H54 (cell line): ENCODE measurements around the gene RASD2.
"Not testable (repeated sequence)": the region's sequence is repeated elsewhere in the genome, so short reads cannot be mapped to it uniquely, and the experiment has no call there.

Experiments used
- DNase-seq: peaks from one replicate; pipeline ENCODE4 v3.0.0; 2011; ENCODE audit warnings: low spot score, mixed read lengths; ENCODE audit not compliant: insufficient read length
- FAIRE-seq: peaks from 3 replicates; lab custom pipeline; 2011; peaks lifted over from hg19 to GRCh38; lab: Jason Lieb, UNC
- POLR2A ChIP-seq: IDR thresholded peaks from 2 replicates; pipeline ENCODE4 v1.6.1; 2011; ENCODE audit warnings: low read depth, mild to moderate bottlenecking, low read length

The RASD2 gene

GRCh38 chr22:35540595-35541253 lies at the start of gene RASD2:
RASD2 (plus strand) TSS chr22:35540831; CDS start chr22:35546810, 5,979 bp downstream.
- no peak for TF ChIP-seq POLR2A
- DNase-seq (peak; percentile 62), FAIRE-seq (no peak)

- not testable (repeated sequence) for FAIRE-seq, DNase-seq
These were observed 49.3 kb upstream of the RASD2 start for GRCh38 chr22:35491061-35491907.

DNA sequence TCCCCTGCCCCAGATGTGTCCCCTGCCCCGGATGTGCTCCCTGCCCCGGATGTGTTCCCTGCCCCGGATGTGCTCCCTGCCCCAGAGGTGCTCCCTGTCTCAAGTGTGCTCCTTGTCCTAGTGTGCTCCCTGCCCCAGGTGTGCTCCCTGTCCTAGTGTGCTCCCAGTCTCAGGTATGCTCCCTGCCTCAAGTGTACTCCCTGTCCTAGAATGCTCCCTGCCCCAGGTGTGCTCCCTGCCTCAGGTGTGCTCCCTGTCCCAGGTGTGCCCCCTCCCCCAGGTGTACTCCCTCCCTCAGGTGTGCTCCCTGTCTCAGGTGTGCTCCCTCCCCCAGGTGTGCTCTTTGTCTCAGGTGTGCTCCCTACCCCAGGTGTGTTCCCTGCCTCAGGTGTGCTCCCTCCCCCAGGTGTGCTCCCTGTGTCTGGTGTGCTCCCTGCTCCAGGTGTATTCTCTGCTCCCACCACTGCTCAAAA lies 48.7 kb upstream of the RASD2 start:
- DNase-seq (no peak), FAIRE-seq (no peak)
- no peak for TF ChIP-seq POLR2A

DNA sequence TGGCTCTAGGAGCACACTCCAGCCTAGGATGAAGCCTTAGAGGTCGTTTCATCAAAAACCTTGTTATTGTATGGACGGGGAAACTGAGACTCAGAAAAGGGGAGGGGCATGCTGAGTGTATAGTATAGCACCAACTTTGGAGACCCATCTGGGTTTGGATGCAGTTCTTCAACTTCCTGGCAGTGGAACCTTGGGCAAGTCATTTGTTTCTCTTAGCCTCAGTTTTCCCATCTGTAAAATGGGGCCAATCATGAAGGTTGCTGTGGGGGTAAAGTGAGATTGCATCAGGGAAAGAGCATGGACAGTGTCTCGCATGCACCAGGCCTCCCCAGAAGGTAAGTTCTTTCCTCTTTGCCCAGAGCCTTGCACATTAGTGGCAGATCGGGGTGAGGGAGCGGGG lies 47.6 kb upstream of the RASD2 start:
- no peak for FAIRE-seq
- TF ChIP-seq POLR2A, result no peak
- no peak for DNase-seq

DNA sequence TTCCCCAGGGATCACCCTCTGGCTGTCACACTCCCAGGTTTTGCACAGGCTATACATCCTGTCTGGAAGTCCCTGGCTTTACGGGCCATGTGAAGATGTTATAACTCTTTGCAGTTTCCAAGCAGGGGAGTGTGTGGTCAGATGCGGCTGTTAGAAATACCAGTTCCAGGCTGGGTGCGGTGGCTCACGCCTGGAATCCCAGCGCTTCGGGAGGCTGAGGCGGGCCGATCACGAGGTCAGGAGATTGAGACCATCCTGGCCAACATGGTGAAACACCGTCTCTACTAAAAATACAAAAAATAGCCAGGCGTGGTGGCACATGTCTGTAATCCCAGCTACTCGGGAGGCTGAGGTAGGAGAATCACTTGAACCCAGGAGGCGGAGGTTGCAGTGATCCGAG lies 44.9 kb upstream of the RASD2 start:
- DNase-seq, FAIRE-seq: not testable (repeated sequence)

DNA sequence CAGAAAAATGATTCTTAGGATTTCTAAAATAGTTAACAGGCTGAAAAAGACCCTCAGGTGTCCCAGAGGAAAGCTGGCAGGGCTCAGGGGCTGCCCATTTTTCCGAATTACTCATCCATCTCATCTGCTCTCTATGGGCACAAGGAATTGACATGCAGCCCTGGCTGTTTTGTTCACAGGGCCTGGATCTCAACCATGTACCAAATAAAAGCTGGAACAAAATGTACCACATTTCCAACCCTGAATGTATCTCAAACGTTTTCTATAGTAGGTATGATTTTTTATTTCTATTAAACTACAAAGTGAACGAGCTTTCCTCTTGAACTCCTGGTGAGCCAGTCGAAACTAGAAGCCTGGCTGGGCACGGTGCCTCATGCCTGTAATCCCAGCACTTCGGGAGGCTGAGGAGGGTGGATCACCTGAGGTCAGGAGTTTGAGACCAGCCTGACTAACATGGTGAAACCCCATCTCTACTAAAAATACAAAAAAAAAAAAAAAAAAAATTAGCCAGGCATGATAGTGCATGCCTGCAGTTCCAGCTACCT lies 43.8 kb upstream of the RASD2 start:
- TF ChIP-seq POLR2A, result no peak
- DNase-seq (no peak), FAIRE-seq (no peak)

DNA sequence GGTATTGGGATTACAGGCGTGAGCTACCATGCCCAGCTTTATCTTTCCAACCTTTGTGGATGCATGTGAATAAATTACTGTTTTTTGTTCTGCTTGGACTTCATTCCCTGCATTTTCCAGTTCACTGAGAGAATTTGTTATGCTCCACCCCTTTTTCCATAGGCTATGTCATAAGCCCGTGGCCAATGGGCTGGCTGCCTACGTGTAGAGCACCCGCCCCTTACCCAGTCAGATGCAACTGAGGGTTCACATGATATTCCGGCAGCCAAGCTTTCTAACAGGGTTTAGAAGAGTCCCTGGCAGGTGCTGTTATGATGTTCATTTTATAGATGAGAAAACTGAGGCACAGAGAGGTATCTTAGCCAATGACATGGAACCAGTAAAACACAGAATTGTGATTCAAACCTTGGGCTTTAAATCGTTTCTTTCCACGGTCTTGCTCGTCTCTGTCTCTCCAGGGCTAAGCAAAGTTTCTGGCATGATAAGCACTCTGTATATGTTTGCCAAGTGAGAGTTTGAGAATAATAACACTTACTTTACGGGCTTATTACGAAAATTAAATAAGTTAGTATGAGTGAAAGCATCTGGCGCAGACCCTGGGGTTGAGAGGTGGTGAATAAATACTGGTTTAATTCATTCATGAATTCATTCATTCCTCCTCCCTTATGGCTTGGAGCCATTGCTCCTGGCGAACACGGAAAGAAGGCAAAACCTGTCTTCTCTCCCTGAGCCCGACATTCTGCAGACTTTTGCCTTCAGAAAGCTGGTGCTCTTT lies 42.4 kb upstream of the RASD2 start:
- FAIRE-seq (no peak), DNase-seq (no peak)
- TF ChIP-seq POLR2A, result no peak

DNA sequence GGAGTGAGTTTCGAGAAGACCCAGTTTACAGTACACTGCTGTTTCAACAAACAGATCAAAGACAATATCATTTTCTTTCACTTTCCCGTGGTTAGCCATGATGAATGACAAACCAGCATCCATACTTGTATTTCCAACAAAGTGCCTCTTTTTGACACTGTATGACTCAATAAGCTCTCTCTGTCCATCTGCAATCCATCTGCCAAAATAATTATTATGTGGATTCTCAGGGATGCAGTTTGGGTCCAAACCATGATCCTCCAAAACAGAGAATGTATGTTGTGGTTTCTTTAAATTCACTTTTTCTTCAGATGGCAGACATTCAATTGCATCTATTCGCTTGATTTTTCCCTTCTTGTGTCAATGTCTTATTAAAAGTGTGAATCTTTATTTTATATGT lies 37.8 kb upstream of the RASD2 start:
- FAIRE-seq (no peak), DNase-seq (no peak)
- no peak for TF ChIP-seq POLR2A

DNA sequence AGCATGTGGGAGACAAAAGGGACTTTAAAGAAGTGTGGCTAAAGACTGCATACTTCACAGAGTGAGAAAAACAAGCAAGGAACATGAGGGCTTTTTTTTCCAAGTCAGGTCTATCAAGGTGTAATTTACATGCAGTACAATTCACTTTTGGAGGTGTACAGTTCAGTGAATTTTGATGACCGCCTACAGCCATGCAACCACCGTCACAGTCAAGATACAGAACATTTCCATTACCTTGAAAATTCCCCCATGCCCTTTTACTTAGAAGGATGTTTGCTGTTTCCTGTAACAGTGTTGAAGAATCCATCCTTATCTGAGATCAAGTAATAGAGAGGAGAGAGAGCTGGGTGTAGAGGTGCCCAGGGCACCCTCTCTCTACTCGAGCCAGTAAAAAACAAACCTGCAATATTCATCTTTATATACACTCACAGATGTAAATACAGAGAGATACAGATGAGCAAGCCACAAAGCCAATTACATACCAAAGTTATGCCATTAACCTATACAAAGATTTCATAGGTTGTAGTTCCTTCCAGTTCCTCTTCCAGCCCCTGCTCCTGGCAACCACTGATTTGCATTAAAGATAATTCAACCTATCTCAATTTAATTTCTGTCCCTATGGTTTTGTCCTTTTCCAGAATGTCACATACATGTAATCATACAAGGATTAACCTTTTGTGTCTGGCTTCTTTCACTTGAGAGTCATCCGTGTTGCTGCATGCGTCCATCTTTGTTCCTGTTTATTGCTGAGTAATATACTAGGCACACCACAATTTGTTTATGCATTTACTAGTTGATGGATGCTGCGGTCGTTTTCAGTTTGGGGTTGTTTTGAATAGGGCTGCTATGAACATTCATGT lies 35.0 kb upstream of the RASD2 start:
- no peak for FAIRE-seq

DNA sequence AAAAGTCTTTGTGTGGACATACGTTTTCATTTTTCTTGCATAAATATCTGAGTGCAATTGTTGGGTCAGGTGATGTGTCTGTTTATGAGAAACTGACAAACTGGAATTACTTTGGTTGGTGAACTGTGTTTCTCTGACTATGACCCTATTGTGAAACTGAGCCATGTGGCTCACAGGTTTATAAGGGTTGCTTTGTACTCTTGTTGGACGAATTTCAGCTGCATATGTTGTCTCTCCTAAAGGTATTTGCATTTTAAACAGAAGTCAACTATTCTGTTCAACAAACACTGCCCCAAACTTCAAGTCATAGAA lies 34.4 kb upstream of the RASD2 start:
- no peak for TF ChIP-seq POLR2A
- FAIRE-seq (no peak), DNase-seq (no peak)

More for the DNA sequence above, 35.0 kb upstream of the RASD2 start:
- no peak for TF ChIP-seq POLR2A
- no peak for DNase-seq

DNA sequence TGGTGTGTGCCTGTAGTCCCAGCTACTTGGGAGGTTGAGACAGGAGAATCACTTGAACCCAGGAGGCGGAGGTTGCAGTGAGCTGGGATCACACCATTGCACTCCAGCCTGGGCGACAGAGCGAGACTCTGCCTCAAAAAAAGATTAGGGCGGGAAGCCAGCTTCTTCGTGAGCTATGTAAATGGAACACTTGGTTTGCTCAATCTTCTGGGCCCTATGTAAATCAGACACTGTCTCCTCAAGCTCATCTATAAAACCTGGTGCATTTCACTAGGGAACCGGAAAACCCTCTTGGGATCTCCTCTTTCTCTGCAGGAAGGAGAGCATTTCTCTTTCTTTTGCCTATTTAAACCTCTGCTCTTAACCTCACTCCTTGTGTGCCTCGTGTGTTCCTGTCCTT lies 32.8 kb upstream of the RASD2 start:
- FAIRE-seq, DNase-seq: not testable (repeated sequence)

GRCh38 chr22:35509451-35509850 lies 31.2 kb upstream of the RASD2 start:
- DNase-seq (no peak), FAIRE-seq (no peak)
- TF ChIP-seq POLR2A, result no peak

DNA sequence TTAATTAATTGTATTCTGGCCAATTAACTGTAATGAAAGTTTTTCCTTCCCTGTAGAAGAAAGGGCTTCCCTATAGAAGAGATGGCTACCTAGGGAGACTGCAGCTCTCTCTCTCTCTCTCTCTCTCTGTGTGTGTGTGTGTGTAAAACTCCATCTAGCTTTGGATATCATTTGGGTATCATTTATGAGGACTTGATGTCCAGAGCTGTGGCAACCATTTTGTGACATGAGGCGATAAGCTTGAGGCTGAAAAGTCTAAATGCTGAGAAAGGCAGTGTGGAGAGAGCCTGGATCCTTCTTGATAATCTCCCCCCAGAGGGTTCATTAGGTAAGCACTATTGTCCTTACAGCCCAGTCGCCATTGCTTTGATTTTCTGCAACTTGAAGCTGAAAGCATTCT lies 30.7 kb upstream of the RASD2 start:
- FAIRE-seq (no peak), DNase-seq (no peak)
- no peak for TF ChIP-seq POLR2A
